Upper lobe of left lung (tissue), 4 donors: ENCODE results near the gene ANKRD23.

Experiments
- POLR2A ChIP-seq, 4 donors: fragments of 450-650 bp; IDR thresholded peaks; one replicate each; pipeline ENCODE4 v1.5.1; 2016 to 2017; ENCODE audit warnings: antibody characterized with exemption in 4 of 4, mild to moderate bottlenecking in 2 of 4
- POLR2AphosphoS5 ChIP-seq, 2 donors: sonication (generic); formaldehyde crosslinking; IDR thresholded peaks; one replicate each; pipeline ENCODE4 v1.5.1; 2017; ENCODE audit warnings: antibody characterized with exemption in 2 of 2
- TF ChIP-seq, protein P1 (sequence below), 6 experiments: fragments of 450-650 bp in 4 of 6; fragments of 200-600 bp in 2 of 6; sonication (generic) in 2 of 6; IDR thresholded peaks; one replicate each; pipeline ENCODE4 v1.5.1; 2016 to 2019; ENCODE audit warnings: antibody characterized with exemption in 6 of 6

DNA sequence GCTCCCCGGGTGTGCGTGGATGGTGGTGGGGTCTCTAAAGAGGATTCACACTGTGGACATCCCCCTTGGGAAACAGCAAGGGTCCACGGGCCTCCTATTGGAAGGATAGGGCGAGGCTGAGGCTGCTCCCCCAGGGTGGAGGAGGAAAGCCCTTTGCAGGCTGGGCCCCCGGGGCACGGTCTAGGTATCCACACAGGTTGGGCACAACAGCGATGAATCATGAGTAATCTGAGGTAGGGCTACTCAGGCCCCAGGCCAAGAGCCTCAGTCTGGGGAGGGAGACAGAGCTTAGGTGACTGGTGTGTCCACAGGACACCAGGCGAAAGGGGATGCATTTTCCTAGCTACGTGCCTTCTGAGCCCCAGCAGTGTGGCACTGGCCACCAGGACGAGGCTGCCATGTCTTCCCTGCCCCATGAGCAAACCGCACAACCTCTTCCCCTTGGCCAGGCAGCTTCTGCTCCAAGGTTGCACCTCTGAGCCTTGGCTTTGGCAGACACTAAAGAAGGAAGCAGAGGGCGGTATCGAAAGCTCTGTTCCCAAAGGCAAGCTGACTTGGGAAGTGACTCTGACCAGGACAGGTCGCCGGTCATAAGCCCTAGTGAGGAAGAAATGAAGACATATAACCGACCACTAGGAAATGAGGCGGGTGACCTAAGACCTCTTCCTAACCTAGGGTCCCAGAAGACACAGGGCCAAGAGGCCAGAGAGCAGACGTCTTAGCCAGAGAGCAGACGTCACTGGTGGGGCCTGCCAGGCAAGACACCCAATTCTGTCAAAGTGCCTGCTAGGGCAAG lies 40.7 kb upstream of the ANKRD23 start:
- TF ChIP-seq, protein P1, sequence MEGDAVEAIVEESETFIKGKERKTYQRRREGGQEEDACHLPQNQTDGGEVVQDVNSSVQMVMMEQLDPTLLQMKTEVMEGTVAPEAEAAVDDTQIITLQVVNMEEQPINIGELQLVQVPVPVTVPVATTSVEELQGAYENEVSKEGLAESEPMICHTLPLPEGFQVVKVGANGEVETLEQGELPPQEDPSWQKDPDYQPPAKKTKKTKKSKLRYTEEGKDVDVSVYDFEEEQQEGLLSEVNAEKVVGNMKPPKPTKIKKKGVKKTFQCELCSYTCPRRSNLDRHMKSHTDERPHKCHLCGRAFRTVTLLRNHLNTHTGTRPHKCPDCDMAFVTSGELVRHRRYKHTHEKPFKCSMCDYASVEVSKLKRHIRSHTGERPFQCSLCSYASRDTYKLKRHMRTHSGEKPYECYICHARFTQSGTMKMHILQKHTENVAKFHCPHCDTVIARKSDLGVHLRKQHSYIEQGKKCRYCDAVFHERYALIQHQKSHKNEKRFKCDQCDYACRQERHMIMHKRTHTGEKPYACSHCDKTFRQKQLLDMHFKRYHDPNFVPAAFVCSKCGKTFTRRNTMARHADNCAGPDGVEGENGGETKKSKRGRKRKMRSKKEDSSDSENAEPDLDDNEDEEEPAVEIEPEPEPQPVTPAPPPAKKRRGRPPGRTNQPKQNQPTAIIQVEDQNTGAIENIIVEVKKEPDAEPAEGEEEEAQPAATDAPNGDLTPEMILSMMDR (IDR thresholded peaks at IDR 0.05): no peak
- TF ChIP-seq POLR2A (IDR thresholded peaks at IDR 0.05) (no peak), POLR2AphosphoS5 (IDR thresholded peaks at IDR 0.05) (no peak)
